Adrenal gland (tissue), 5 donors: Measurements from ENCODE around the gene NIPAL3.

Experiments
- CTCF ChIP-seq, 6 experiments: fragments of 450-650 bp in 4 of 6; fragments of 200-600 bp in 2 of 6; sonication (generic) in 1 of 6; IDR thresholded peaks; 1 replicate in 5 of 6; 2 replicates in 1 of 6; pipeline versions ENCODE4 v1.5.1 to v1.8.0; 2016 to 2021; ENCODE audit warnings: antibody characterized with exemption in 6 of 6, mild to moderate bottlenecking in 2 of 6, moderate library complexity in 1 of 6
- POLR2A ChIP-seq, 2 donors: fragments of 450-650 bp; IDR thresholded peaks; one replicate each; pipeline ENCODE4 v1.6.1; 2017; ENCODE audit warnings: antibody characterized with exemption in 2 of 2, mild to moderate bottlenecking in 2 of 2, moderate library complexity in 1 of 2
- donor health status: DM: no; HTN: no; CAD: no.

GRCh38 chr1:24505816-24506215 lies 90.2 kb downstream of the NIPAL3 start:
- TF ChIP-seq POLR2A (IDR thresholded peaks at IDR 0.05) (no peak), CTCF (IDR thresholded peaks at IDR 0.05) (no peak)
